Upper lobe of left lung (tissue), 6 donors: Measurements from ENCODE around the gene IL12RB2. TPM values are rescaled to one million over a fixed set of nuclear protein-coding genes. Genes with fewer than 3 reads are reported as not detected.

Source experiments
- ATAC-seq, 2 donors: fragments of 200-7000 bp; cut with Tn5 transposase; one replicate each; pipeline ENCODE4 v1.9.1; 2022; ENCODE audit warnings: mild to moderate bottlenecking in 2 of 2, moderate library complexity in 2 of 2; ENCODE audit not compliant: low FRiP score in 2 of 2
- DNase-seq, 2 donors: peaks; one replicate each; pipeline ENCODE4 v3.0.0-alpha.2; 2019 to 2020
- H3K27ac ChIP-seq, 4 donors: fragments of 200-600 bp; sonication (generic); one replicate each; pipeline ENCODE4 v1.5.1; 2016 to 2019
- H3K27me3 ChIP-seq, 4 donors: fragments of 200-600 bp; sonication (generic); one replicate each; pipeline ENCODE4 v1.5.1; 2017 to 2019
- H3K36me3 ChIP-seq, 4 donors: fragments of 200-600 bp; sonication (generic); one replicate each; pipeline ENCODE4 v1.5.1; 2016 to 2019
- H3K4me1 ChIP-seq, 4 donors: fragments of 200-600 bp; sonication (generic); one replicate each; pipeline ENCODE4 v1.5.1; 2018 to 2019
- H3K4me3 ChIP-seq, 4 donors: fragments of 200-600 bp; sonication (generic); one replicate each; pipeline ENCODE4 v1.5.1; 2017 to 2019; ENCODE audit warnings: mild to moderate bottlenecking in 2 of 4, moderate library complexity in 1 of 4
- H3K9me3 ChIP-seq, 4 donors: fragments of 200-600 bp; sonication (generic); one replicate each; pipeline ENCODE4 v1.5.1; 2018 to 2019
- EP300 ChIP-seq, 4 donors: sonication (generic); formaldehyde crosslinking; IDR thresholded peaks; one replicate each; pipeline ENCODE4 v1.5.1; 2017; ENCODE audit warnings: antibody characterized with exemption in 4 of 4, control low read depth in 2 of 4
- POLR2A ChIP-seq, 4 donors: fragments of 450-650 bp; IDR thresholded peaks; one replicate each; pipeline ENCODE4 v1.5.1; 2016 to 2017; ENCODE audit warnings: antibody characterized with exemption in 4 of 4, mild to moderate bottlenecking in 2 of 4
- POLR2AphosphoS5 ChIP-seq, 2 donors: sonication (generic); formaldehyde crosslinking; IDR thresholded peaks; one replicate each; pipeline ENCODE4 v1.5.1; 2017; ENCODE audit warnings: antibody characterized with exemption in 2 of 2
- WGBS, 2 donors: methylation state at CpG; one replicate each; pipeline ENCODE4 v1.1.5; 2017 to 2018; 5-methylcytosine and 5-hydroxymethylcytosine counted together
- total RNA-seq, 6 donors: library from RNA; depleted of rRNA in 4 of 6; stranded (reverse); fragments of >200 nt in 4 of 6; gene quantifications; one replicate each; pipeline versions ENCODE4 v1.1.0 to v1.2.1, GENCODE V29; 2016 to 2021
- TF ChIP-seq, protein P1 (sequence below), 6 experiments: fragments of 450-650 bp in 4 of 6; fragments of 200-600 bp in 2 of 6; sonication (generic) in 2 of 6; IDR thresholded peaks; one replicate each; pipeline ENCODE4 v1.5.1; 2016 to 2019; ENCODE audit warnings: antibody characterized with exemption in 6 of 6
- donor health status: DM: no; HTN: no; CAD: no; lungs with moderate emphysema.
- donor health status: DM: no; HTN: yes; CAD: no; lungs with severe emphysema.

The IL12RB2 gene
- total RNA-seq, 6 donors from 2014 or later = 0.33 to 1.6 (median 0.74) TPM; not detected in 1

GRCh38 chr1:67298762-67299161 lies 8.9 kb upstream of the IL12RB2 start:
- Histone ChIP-seq H3K4me1 (no peaks in the 10 kb centered on the region), H3K27me3 (no peaks in the 10 kb centered on the region), H3K27ac (no peak overlapping the region), H3K4me3 (no peak overlapping the region), H3K9me3 (no peaks in the 10 kb centered on the region), H3K36me3 (no peaks in the 10 kb centered on the region)
- TF ChIP-seq POLR2A (IDR thresholded peaks at IDR 0.05) (no peak), EP300 (IDR thresholded peaks at IDR 0.05) (no peak), POLR2AphosphoS5 (IDR thresholded peaks at IDR 0.05) (no peak)
- TF ChIP-seq, protein P1, sequence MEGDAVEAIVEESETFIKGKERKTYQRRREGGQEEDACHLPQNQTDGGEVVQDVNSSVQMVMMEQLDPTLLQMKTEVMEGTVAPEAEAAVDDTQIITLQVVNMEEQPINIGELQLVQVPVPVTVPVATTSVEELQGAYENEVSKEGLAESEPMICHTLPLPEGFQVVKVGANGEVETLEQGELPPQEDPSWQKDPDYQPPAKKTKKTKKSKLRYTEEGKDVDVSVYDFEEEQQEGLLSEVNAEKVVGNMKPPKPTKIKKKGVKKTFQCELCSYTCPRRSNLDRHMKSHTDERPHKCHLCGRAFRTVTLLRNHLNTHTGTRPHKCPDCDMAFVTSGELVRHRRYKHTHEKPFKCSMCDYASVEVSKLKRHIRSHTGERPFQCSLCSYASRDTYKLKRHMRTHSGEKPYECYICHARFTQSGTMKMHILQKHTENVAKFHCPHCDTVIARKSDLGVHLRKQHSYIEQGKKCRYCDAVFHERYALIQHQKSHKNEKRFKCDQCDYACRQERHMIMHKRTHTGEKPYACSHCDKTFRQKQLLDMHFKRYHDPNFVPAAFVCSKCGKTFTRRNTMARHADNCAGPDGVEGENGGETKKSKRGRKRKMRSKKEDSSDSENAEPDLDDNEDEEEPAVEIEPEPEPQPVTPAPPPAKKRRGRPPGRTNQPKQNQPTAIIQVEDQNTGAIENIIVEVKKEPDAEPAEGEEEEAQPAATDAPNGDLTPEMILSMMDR (IDR thresholded peaks at IDR 0.05) = no peak
- 25 to 78% methylated on average over 2 of the region's 2 CpGs for WGBS, 2 donors
- ATAC-seq = no peak
- DNase-seq = no peak

DNA sequence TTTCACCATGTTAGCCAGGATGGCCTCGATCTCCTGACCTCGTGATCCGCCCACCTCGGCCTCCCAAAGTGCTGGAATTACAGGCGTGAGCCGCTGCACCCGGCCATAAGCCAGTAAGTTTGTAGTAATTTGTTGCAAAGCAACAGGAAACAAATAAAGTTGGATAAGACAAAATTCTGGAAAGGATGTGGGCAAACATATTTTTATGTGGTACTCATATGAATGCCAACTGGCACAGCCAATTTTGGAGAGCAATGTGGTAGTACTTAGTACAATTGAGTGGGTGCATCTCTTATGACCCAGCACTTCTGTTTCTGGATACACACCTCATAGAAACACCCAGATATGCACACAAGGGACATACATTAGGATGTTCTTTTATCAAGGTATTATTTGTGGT lies 8.4 kb upstream of the IL12RB2 start:
- 85 to 94% methylated on average over 7 of the region's 7 CpGs for WGBS, 2 donors
- no peaks in the 10 kb centered on the region for H3K36me3 ChIP-seq
- TF ChIP-seq, protein P1 (IDR thresholded peaks at IDR 0.05) = no peak
- TF ChIP-seq EP300 (IDR thresholded peaks at IDR 0.05) (no peak), POLR2AphosphoS5 (IDR thresholded peaks at IDR 0.05) (no peak), POLR2A (IDR thresholded peaks at IDR 0.05) (no peak)
- DNase-seq = no peak
- no peak overlapping the region for H3K4me3 ChIP-seq
- no peak for ATAC-seq
- H3K27me3 ChIP-seq = no peaks in the 10 kb centered on the region
- no peak overlapping the region for H3K27ac ChIP-seq
- H3K4me1 ChIP-seq = no peaks in the 10 kb centered on the region
- H3K9me3 ChIP-seq = no peaks in the 10 kb centered on the region

DNA sequence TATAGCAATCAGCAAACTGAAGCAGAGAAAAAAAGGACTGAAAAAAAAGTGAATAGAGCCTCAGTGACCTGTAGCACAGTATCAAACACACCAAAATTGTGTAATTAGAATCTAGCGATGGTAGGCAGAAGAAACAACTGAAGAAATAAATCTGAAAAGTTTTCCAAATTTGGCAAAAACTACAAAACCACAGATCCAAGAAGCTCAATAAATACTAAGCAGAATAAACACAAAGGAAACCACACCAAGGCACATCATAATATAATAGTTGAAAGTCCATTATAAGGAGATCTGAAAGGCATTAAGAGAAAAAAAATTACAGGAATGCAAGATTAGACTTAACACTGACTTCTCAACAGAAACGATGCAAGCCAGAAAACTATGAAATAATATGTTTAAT lies 7.1 kb upstream of the IL12RB2 start:
- H3K4me3 ChIP-seq = no peak overlapping the region
- TF ChIP-seq, protein P1 (IDR thresholded peaks at IDR 0.05) = no peak
- no peak for TF ChIP-seq POLR2AphosphoS5 (IDR thresholded peaks at IDR 0.05)
- TF ChIP-seq POLR2A (IDR thresholded peaks at IDR 0.05) = no peak
- no peak for TF ChIP-seq EP300 (IDR thresholded peaks at IDR 0.05)
- H3K36me3 ChIP-seq = no peaks in the 10 kb centered on the region
- ATAC-seq (no peak), DNase-seq (no peak)
- H3K9me3 ChIP-seq = no peaks in the 10 kb centered on the region
- WGBS, 2 donors = 46 to 50% methylated on average over 2 of the region's 2 CpGs
- no peaks in the 10 kb centered on the region for H3K4me1 ChIP-seq
- no peak overlapping the region for H3K27ac ChIP-seq
- H3K27me3 ChIP-seq = no peaks in the 10 kb centered on the region

DNA sequence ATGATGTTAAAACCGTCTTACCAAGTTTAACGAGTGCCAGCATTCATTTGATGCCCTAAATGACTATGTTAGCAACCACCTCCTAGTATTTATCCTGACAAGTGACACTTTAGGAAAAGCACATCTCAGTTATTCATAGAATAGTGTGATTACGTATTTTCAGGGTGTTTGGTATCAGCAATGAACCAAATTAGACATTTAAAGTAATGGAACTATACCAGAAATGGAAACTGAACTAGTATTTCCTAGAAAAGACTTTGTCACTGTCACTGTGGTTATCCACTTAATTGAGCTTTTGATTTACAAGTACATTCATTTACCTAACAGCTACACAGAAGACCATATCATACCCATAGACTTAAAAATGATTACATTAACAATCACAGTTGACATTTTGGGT lies 3.6 kb upstream of the IL12RB2 start:
- H3K27me3 ChIP-seq = peaks cover 0 to 13% (median 0%) of the 10 kb centered on the region in 4 donors
- H3K4me1 ChIP-seq = peaks cover 4 to 14% (median 13%) of the 10 kb centered on the region in 4 donors
- no peak overlapping the region for H3K27ac ChIP-seq
- no peaks in the 10 kb centered on the region for H3K9me3 ChIP-seq
- no peaks in the 10 kb centered on the region for H3K36me3 ChIP-seq
- ATAC-seq (no peak), DNase-seq (no peak)
- H3K4me3 ChIP-seq = no peak overlapping the region
- 77 to 87% methylated on average over 3 of the region's 3 CpGs for WGBS, 2 donors
- TF ChIP-seq EP300 (IDR thresholded peaks at IDR 0.05) = no peak
- TF ChIP-seq POLR2AphosphoS5 (IDR thresholded peaks at IDR 0.05) = no peak
- TF ChIP-seq POLR2A (IDR thresholded peaks at IDR 0.05) = no peak
- TF ChIP-seq, protein P1 (IDR thresholded peaks at IDR 0.05) = no peak

DNA sequence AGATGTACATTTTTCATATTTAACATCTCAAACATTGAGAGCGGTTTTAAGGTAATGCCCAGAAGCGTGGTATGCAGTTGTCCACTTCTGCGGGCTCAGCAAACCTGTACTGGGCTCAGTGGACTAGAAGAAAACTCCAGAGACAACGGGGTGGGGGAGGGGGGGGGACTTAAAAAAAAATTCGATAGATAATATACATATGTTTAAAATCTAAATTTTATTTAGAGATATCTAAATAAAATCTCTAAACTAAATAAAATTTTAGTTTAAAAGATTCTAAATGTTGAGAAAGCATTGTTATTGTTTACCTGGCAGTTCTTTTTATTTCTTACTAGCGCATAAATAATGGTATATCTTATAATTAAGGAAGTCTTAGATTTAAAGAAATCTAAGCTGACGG lies 1.1 kb upstream of the IL12RB2 start:
- Histone ChIP-seq H3K27ac (no peak overlapping the region), H3K4me1 (peaks cover 4 to 14% (median 13%) of the 10 kb centered on the region in 4 donors), H3K4me3 (no peak overlapping the region), H3K36me3 (no peaks in the 10 kb centered on the region), H3K9me3 (no peaks in the 10 kb centered on the region), H3K27me3 (peaks cover 0 to 13% (median 0%) of the 10 kb centered on the region in 4 donors)
- TF ChIP-seq EP300 (IDR thresholded peaks at IDR 0.05) (no peak), POLR2AphosphoS5 (IDR thresholded peaks at IDR 0.05) (no peak)
- DNase-seq (no peak), ATAC-seq (no peak)
- 85 to 90% methylated on average over 7 of the region's 7 CpGs for WGBS, 2 donors
